Measurements from ENCODE around the gene LRFN5.

The LRFN5 gene

DNA sequence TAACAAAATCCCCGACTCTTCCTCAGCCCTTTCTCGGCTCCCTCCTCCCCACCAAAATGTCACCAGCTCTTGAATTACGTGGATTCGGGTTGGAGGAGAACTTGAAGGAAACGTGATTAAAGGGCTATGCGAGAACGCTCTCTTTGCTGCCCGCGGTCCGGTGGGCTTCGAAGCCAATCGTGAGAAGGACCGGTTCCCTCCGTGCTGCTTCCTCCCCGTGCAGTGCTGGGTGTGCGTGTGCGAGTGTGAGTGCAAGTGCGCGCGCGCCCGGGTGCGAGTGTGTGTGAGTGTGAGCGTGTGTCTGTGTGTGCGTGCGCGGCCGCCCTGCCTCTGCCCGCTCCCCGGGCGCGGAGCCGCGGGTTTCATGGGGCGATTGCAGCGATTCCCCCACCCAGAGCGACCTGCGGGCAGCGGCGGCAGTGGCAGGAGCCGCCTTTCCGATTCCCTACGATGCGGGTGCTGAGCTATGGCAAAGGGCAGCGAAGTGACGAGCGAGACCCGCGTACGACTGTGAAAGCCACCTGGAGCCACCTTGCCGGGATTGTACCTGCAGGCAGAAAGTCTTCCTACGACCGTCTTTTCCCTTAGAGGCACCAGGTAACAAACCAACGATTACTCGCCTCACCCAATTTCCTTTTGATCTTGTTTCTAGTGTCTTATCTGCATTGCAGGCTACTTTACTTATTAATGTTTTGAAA is 1.4 kb downstream of the LRFN5 start:
- no peak overlapping the region for H3K27ac Mint-ChIP-seq (ENCODE audit: low read depth)
- peak overlapping the region; percentile 27 for H3K4me3 Mint-ChIP-seq
- ATAC-seq (replicated peaks; ENCODE audit: extremely low read depth, poor library complexity, severe bottlenecking) (no peak), DNase-seq (ENCODE audit: low spot score in 2 of 2) (no peak)
- H3K27me3 Mint-ChIP-seq, result peaks cover 77% of the 10 kb centered on the region
- H3K9me3 Mint-ChIP-seq, result no peaks in the 10 kb centered on the region
- peaks cover 10% of the 10 kb centered on the region for H3K4me1 Mint-ChIP-seq
- H3K36me3 Mint-ChIP-seq (ENCODE audit: insufficient read depth), result peaks cover 2% of the 10 kb centered on the region

DNA sequence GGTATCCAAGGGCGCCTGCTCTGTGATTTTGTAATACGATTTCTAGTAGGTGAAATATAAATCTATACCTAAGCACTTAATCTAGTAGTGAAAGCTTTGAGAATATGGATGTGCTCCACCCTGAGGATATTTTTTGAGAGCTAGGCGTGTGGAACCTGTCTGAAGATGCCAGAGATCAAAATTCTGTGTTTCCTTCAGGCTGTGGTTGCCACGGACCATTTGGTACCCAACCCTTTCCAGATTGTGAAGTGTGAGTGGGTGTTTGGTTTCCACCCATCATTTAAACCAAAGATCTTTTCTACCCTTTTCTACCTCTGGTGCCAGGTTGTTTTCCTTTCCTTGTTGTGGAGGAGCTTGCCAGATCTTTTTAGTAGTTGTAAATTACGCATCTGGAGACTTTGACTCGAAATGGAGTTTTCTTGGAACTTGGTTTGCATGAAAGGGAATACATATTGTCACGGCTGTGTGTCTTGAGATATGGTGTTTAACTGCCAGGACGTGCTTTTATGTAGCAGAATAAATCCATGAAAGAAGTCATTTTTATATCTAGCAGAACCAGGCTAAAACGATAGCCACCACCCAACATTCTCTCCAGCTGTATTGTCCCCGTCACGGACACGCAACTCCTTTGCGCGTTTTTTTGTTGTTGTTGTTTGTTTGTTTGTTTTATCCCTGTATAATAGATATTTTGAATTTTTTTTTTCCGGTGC is 2.2 kb downstream of the LRFN5 start:
- Mint-ChIP-seq H3K27me3 (peaks cover 76% of the 10 kb centered on the region), H3K27ac (ENCODE audit: low read depth) (no peak overlapping the region), H3K4me3 (peak overlapping the region; percentile 27), H3K9me3 (no peaks in the 10 kb centered on the region), H3K4me1 (peaks cover 10% of the 10 kb centered on the region), H3K36me3 (ENCODE audit: insufficient read depth) (peaks cover 2% of the 10 kb centered on the region)
- DNase-seq (ENCODE audit: low spot score in 2 of 2), result no peak
- ATAC-seq (replicated peaks; ENCODE audit: extremely low read depth, poor library complexity, severe bottlenecking), result no peak

- H3K27me3 Mint-ChIP-seq, result peaks cover 66% of the 10 kb centered on the region
- H3K9me3 Mint-ChIP-seq, result no peaks in the 10 kb centered on the region
- DNase-seq (ENCODE audit: low spot score in 2 of 2) (no peak), ATAC-seq (replicated peaks; ENCODE audit: extremely low read depth, poor library complexity, severe bottlenecking) (no peak)
- peaks cover 1% of the 10 kb centered on the region for H3K4me1 Mint-ChIP-seq
- no peak overlapping the region for H3K27ac Mint-ChIP-seq (ENCODE audit: low read depth)
- H3K4me3 Mint-ChIP-seq, result no peak overlapping the region
- H3K36me3 Mint-ChIP-seq (ENCODE audit: insufficient read depth), result peaks cover 2% of the 10 kb centered on the region
Measured at GRCh38 chr14:41609704-41610183, 3.1 kb downstream of the LRFN5 start.

- ATAC-seq (replicated peaks; ENCODE audit: extremely low read depth, poor library complexity, severe bottlenecking) (no peak), DNase-seq (ENCODE audit: low spot score in 2 of 2) (no peak)
- no peak overlapping the region for H3K4me3 Mint-ChIP-seq
- no peaks in the 10 kb centered on the region for H3K4me1 Mint-ChIP-seq
- no peaks in the 10 kb centered on the region for H3K36me3 Mint-ChIP-seq (ENCODE audit: insufficient read depth)
- no peak overlapping the region for H3K27ac Mint-ChIP-seq (ENCODE audit: low read depth)
- peaks cover 16% of the 10 kb centered on the region for H3K27me3 Mint-ChIP-seq
- no peaks in the 10 kb centered on the region for H3K9me3 Mint-ChIP-seq
Measured at GRCh38 chr14:41615011-41615595, 8.4 kb downstream of the LRFN5 start.

DNA sequence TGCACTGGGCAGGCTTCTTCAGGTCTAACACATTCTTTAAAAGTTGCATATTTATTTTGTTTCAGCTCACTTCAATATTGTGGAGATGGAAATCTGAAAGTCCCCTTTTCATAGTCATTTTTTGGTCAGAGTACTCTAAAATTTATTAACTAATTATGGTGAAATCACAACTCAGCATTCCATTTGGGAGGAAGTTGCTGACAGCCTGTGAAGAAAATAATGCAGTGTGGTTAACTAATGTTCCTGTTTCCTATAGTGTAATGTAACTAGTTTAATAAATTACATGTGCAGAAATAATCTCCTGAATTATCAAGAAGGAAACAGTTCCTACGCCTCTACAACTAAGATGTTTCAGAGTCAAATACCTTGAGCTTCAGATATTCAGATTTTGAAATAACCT is 17.1 kb downstream of the LRFN5 start:
- DNase-seq (ENCODE audit: low spot score in 2 of 2), result no peak
- no peaks in the 10 kb centered on the region for H3K4me1 Mint-ChIP-seq
- no peak overlapping the region for H3K4me3 Mint-ChIP-seq
- no peak overlapping the region for H3K27ac Mint-ChIP-seq (ENCODE audit: low read depth)
- no peaks in the 10 kb centered on the region for H3K9me3 Mint-ChIP-seq
- no peak for ATAC-seq (replicated peaks; ENCODE audit: extremely low read depth, poor library complexity, severe bottlenecking)
- no peaks in the 10 kb centered on the region for H3K27me3 Mint-ChIP-seq
- no peaks in the 10 kb centered on the region for H3K36me3 Mint-ChIP-seq (ENCODE audit: insufficient read depth)

DNA sequence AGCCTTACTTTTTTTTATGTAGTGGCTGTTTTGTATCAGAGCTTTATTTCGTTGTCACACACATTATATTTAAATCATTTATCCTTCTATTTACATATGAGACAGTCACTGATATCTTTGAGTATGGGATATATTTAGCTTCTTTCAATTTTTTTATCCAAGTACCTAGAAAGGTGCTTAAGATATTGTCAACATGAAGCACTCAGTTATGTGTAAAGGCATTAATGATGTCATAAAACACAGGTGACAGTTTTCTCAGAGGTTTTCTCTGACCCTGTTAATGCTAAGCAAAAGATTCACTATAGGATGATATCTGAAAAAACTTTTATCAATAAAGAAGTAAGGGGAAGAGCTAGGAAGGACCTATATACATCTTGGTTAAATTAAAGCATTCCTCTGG is 23.2 kb downstream of the LRFN5 start:
- Mint-ChIP-seq H3K36me3 (ENCODE audit: insufficient read depth) (peaks cover 3% of the 10 kb centered on the region), H3K4me1 (no peaks in the 10 kb centered on the region), H3K27me3 (no peaks in the 10 kb centered on the region), H3K27ac (ENCODE audit: low read depth) (no peak overlapping the region), H3K9me3 (no peaks in the 10 kb centered on the region), H3K4me3 (no peak overlapping the region)
- no peak for ATAC-seq (replicated peaks; ENCODE audit: extremely low read depth, poor library complexity, severe bottlenecking)
- no peak for DNase-seq (ENCODE audit: low spot score in 2 of 2)

DNA sequence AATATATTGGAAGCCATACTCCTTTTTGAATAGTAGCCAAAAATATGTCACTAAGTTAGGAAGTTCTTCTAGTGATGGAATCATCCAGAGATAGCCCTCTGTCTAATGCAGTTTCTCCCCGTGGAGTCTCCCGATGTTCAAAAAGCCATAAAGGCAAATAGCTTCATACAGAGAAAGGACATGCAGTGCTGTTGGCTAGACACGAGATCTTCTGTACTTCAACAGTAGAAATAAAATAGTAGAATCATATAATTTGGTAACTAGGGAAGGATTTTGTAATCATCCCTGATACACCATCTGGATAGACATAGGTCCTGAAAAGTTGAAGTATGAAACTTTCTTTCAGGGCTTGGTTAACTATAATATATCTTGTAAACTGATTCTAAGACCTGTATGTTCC is 27.6 kb downstream of the LRFN5 start:
- H3K9me3 Mint-ChIP-seq, result no peaks in the 10 kb centered on the region
- no peak for DNase-seq (ENCODE audit: low spot score in 2 of 2)
- H3K4me3 Mint-ChIP-seq, result no peak overlapping the region
- H3K4me1 Mint-ChIP-seq, result no peaks in the 10 kb centered on the region
- no peaks in the 10 kb centered on the region for H3K27me3 Mint-ChIP-seq
- no peak overlapping the region for H3K27ac Mint-ChIP-seq (ENCODE audit: low read depth)
- ATAC-seq (replicated peaks; ENCODE audit: extremely low read depth, poor library complexity, severe bottlenecking), result no peak
- peaks cover 3% of the 10 kb centered on the region for H3K36me3 Mint-ChIP-seq (ENCODE audit: insufficient read depth)

- no peaks in the 10 kb centered on the region for H3K27me3 Mint-ChIP-seq
- no peaks in the 10 kb centered on the region for H3K9me3 Mint-ChIP-seq
- no peak overlapping the region for H3K4me3 Mint-ChIP-seq
- DNase-seq (ENCODE audit: low spot score in 2 of 2) (no peak), ATAC-seq (replicated peaks; ENCODE audit: extremely low read depth, poor library complexity, severe bottlenecking) (no peak)
- no peaks in the 10 kb centered on the region for H3K4me1 Mint-ChIP-seq
- no peak overlapping the region for H3K27ac Mint-ChIP-seq (ENCODE audit: low read depth)
- peaks cover 3% of the 10 kb centered on the region for H3K36me3 Mint-ChIP-seq (ENCODE audit: insufficient read depth)
Measured at GRCh38 chr14:41636492-41637392, 30.1 kb downstream of the LRFN5 start.

DNA sequence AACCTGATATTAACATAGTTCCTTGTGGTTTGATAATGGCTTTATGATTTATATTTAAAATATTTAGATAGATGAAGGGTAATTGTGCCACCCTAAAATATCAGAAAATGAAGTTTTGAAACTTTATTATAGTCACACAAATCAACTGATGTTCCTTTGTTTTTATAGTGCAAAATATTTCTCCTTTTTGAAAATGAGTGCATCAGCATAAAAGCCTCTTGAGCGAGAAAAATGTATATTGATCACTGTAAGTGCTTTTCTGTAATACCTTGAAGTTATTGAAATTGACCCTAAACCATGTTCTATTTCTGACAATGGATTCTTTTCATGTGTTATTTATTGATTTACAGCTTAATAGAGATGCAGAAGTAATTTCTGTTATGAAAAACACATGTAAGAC is 35.0 kb downstream of the LRFN5 start:
- H3K27me3 Mint-ChIP-seq, result no peaks in the 10 kb centered on the region
- no peak overlapping the region for H3K4me3 Mint-ChIP-seq
- H3K27ac Mint-ChIP-seq (ENCODE audit: low read depth), result no peak overlapping the region
- H3K36me3 Mint-ChIP-seq (ENCODE audit: insufficient read depth), result no peaks in the 10 kb centered on the region
- ATAC-seq (replicated peaks; ENCODE audit: extremely low read depth, poor library complexity, severe bottlenecking), result no peak
- peaks cover 5% of the 10 kb centered on the region for H3K9me3 Mint-ChIP-seq
- H3K4me1 Mint-ChIP-seq, result no peaks in the 10 kb centered on the region
- no peak for DNase-seq (ENCODE audit: low spot score in 2 of 2)

DNA sequence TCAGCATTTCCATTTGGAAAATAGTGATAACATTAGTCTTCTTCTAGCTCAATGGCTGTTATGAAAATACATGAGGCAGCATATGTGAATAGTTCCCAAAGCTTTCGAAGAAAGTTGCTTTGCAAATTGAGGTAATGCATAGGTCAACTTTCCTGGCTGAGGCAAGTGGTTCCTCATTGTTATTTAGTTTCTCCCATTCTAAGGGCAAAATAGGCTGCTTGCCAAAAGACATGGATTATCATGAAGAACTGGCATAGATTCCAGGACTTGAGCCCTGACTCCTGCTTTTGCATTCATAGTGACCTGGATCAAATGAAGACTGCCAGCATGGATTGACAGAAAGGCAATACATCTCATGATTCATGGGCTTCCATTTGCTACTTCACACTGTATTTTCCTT is 35.7 kb downstream of the LRFN5 start:
- no peaks in the 10 kb centered on the region for H3K4me1 Mint-ChIP-seq
- H3K27ac Mint-ChIP-seq (ENCODE audit: low read depth), result no peak overlapping the region
- no peak for ATAC-seq (replicated peaks; ENCODE audit: extremely low read depth, poor library complexity, severe bottlenecking)
- no peak for DNase-seq (ENCODE audit: low spot score in 2 of 2)
- H3K27me3 Mint-ChIP-seq, result no peaks in the 10 kb centered on the region
- H3K9me3 Mint-ChIP-seq, result peaks cover 9% of the 10 kb centered on the region
- no peaks in the 10 kb centered on the region for H3K36me3 Mint-ChIP-seq (ENCODE audit: insufficient read depth)
- H3K4me3 Mint-ChIP-seq, result no peak overlapping the region

GRCh38 chr14:41642789-41643188 is 36.1 kb downstream of the LRFN5 start:
- no peaks in the 10 kb centered on the region for H3K36me3 Mint-ChIP-seq (ENCODE audit: insufficient read depth)
- H3K4me3 Mint-ChIP-seq, result no peak overlapping the region
- no peaks in the 10 kb centered on the region for H3K27me3 Mint-ChIP-seq
- no peak for DNase-seq (ENCODE audit: low spot score in 2 of 2)
- no peaks in the 10 kb centered on the region for H3K4me1 Mint-ChIP-seq
- H3K27ac Mint-ChIP-seq (ENCODE audit: low read depth), result no peak overlapping the region
- ATAC-seq (replicated peaks; ENCODE audit: extremely low read depth, poor library complexity, severe bottlenecking), result no peak
- H3K9me3 Mint-ChIP-seq, result peaks cover 13% of the 10 kb centered on the region

DNA sequence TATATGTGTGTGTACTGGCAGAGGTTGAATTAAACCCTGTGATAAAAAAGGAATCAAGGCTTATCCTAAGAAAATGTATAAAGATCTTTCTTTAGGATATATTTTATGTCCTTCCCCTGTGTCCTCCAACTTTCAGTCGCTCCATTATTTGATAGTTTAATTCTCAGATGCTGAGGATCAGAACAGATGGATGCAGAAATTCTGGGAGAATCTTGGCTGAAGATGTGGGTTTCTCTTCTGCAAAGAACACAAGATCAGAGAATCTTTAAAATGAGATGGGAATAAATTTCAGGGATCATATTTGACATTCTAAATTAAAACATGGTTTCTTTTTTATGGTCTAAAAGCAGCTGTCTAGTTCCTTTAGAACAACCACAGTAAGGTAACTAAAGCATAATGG is 37.9 kb downstream of the LRFN5 start:
- H3K36me3 Mint-ChIP-seq (ENCODE audit: insufficient read depth), result no peaks in the 10 kb centered on the region
- H3K27me3 Mint-ChIP-seq, result no peaks in the 10 kb centered on the region
- no peaks in the 10 kb centered on the region for H3K4me1 Mint-ChIP-seq
- DNase-seq (ENCODE audit: low spot score in 2 of 2) (no peak), ATAC-seq (replicated peaks; ENCODE audit: extremely low read depth, poor library complexity, severe bottlenecking) (no peak)
- H3K9me3 Mint-ChIP-seq, result peaks cover 13% of the 10 kb centered on the region
- no peak overlapping the region for H3K4me3 Mint-ChIP-seq
- H3K27ac Mint-ChIP-seq (ENCODE audit: low read depth), result no peak overlapping the region

All from central memory CD8-positive, alpha-beta T cell (primary cell).